AG04450 (cell line): Measurements from ENCODE around the gene GSTA2. TPM values are rescaled to one million over a fixed set of nuclear protein-coding genes. Genes with fewer than 3 reads are reported as not detected.

ENCODE experiments used
- CTCF ChIA-PET: fragments of 300-600, 350-600 bp; formaldehyde crosslinking; extraction: SDS; loops from one replicate; lab custom pipeline; 2022; ENCODE audit warnings: antibody characterized with exemption, inconsistent platforms; lab: Charles Lee
- POLR2A ChIA-PET: fragments of 350-600 bp; formaldehyde crosslinking; extraction: SDS; loops from one replicate; lab custom pipeline; 2021; ENCODE audit warnings: antibody characterized with exemption, inconsistent platforms; lab: Yijun Ruan, JAX
- DNase-seq: peaks from one replicate; pipeline ENCODE4 v3.0.0-alpha.2; 2011; ENCODE audit warnings: low read depth, low spot score
- H3K27ac ChIP-seq: one replicate; pipeline ENCODE4 v1.5.1; 2012; ENCODE audit warnings: low read depth, low read length, control low read depth
- H3K27me3 ChIP-seq: one replicate; pipeline ENCODE4 v1.6.0; 2012; ENCODE audit warnings: low read length; ENCODE audit not compliant: control insufficient read depth, insufficient read depth
- H3K4me3 ChIP-seq: 2 replicates; pipeline ENCODE4 v1.5.1; 2011; ENCODE audit warnings: mild to moderate bottlenecking, low read depth, low read length, control low read depth
- H3K9me3 ChIP-seq: 2 replicates; pipeline ENCODE4 v1.5.1; 2012; ENCODE audit warnings: low read length; ENCODE audit not compliant: control insufficient read depth, insufficient read depth
- polyA plus RNA-seq: library from polyadenylated mRNA; depleted of rRNA; stranded (reverse); fragments of >200 nt; gene quantifications from 2 replicates; pipeline ENCODE4 v1.2.3, GENCODE V29; 2011
- TF ChIP-seq, protein P1 (sequence below): IDR thresholded peaks from 2 replicates; pipeline ENCODE4 v1.5.1; 2011; ENCODE audit warnings: low read depth, low read length, control low read depth, inconsistent platforms

GSTA2 gene
- polyA plus RNA-seq, 1 experiment: not detected

DNA sequence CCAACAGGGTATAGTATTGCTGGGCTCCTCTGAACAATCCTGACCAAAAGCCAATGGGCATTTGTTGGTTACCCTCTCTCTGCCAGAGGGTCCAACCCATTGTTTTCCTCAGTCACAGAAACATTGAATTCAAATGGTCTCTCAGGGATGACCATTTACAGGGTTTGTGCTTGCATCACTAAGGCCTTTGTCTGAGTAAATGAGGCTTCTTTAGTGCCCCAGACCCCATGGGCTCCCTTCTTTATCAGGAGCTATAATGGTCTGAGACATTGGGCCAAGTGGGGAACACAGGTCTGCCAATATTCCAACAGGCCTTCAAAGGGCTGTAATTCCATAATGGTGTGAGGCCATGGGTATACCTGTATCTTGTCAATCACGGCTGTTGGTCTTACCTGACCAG, 27.1 kb downstream of the GSTA2 start:
- no peak overlapping the region for H3K27ac ChIP-seq
- TF ChIP-seq, protein P1, sequence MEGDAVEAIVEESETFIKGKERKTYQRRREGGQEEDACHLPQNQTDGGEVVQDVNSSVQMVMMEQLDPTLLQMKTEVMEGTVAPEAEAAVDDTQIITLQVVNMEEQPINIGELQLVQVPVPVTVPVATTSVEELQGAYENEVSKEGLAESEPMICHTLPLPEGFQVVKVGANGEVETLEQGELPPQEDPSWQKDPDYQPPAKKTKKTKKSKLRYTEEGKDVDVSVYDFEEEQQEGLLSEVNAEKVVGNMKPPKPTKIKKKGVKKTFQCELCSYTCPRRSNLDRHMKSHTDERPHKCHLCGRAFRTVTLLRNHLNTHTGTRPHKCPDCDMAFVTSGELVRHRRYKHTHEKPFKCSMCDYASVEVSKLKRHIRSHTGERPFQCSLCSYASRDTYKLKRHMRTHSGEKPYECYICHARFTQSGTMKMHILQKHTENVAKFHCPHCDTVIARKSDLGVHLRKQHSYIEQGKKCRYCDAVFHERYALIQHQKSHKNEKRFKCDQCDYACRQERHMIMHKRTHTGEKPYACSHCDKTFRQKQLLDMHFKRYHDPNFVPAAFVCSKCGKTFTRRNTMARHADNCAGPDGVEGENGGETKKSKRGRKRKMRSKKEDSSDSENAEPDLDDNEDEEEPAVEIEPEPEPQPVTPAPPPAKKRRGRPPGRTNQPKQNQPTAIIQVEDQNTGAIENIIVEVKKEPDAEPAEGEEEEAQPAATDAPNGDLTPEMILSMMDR: no peak
- DNase-seq: no peak
- 0 out of 2 replicates have a peak, but pooled peaks cover 6% of the 10 kb centered on the region for H3K9me3 ChIP-seq
- H3K4me3 ChIP-seq: no peak overlapping the region
- peaks cover 9% of the 10 kb centered on the region for H3K27me3 ChIP-seq
- ChIA-PET POLR2A (no interaction called here), CTCF (no interaction called here)

DNA sequence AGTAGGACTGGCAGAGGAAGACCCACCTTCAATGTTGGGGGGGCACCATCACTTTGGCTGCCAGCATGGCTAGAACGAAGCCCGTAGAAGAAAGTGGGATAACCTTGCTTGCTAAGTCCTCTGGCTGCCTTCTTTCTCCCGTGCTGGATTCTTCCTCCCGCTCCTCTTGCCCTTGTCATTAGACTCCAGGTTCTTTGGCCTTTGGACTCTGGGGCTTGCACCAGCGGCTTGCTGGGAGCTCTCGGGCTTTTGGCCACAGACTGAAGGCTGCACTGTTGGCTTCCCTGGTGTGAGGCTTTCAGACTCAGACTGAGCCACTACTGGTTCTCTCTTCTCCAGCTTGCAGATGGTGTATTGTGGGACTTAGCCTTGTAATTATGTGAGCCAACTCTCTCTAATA, 28.2 kb downstream of the GSTA2 start:
- Histone ChIP-seq H3K27ac (no peak overlapping the region), H3K27me3 (peaks cover 7% of the 10 kb centered on the region), H3K9me3 (no peaks in the 10 kb centered on the region), H3K4me3 (no peak overlapping the region)
- DNase-seq: no peak
- TF ChIP-seq, protein P1: no peak
- ChIA-PET CTCF (no interaction called here), POLR2A (no interaction called here)

DNA sequence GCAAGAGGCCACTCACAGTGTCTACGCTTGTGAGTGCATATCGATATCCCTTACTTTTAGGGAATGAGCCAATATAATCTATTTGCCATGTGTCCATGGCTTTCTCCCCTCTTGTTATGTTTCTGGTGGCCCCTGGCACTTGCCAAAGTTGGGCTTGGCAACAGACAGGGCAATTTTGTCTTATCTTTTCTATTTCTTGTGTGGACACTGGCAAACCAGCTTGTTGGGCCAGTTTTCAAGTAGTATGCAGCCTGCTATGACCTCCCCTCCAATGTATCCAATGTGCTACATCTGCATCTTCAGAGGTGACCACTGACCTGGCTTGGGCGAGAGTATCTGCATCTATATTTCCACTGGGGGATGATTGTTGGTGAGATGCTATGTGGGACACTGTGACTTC, 29.2 kb downstream of the GSTA2 start:
- POLR2A ChIA-PET: no interaction called here
- H3K9me3 ChIP-seq: no peaks in the 10 kb centered on the region
- no peak overlapping the region for H3K4me3 ChIP-seq
- no peak for DNase-seq
- no peak overlapping the region for H3K27ac ChIP-seq
- TF ChIP-seq, protein P1: no peak
- CTCF ChIA-PET: interaction anchor here (1.0 to 2.0 kb wide), 2 partner anchors 10 to 327 kb away, joined by 3 to 5 read pairs; no protein-coding TSS in a partner anchor
- peaks cover 7% of the 10 kb centered on the region for H3K27me3 ChIP-seq

DNA sequence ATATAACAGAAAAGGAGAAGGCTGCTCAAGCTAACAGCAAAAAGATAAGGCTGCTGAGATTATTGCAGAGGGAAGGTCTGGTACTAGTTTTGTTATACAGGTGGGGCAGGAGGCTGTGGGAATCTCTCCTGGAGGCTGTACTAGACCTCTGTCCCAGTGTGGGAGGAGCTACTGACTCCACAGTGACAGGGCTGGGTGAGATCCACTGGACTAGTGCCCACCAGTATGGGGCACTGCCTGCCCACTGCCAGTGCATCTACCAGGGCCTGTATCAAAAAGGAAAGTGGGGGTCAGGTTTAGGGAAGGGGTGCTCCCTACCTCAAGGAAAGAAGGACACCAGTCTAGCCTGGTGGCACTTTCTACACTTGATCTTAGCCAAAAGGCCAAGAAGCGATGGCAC, 30.1 kb downstream of the GSTA2 start:
- Histone ChIP-seq H3K27ac (no peak overlapping the region), H3K27me3 (peaks cover 7% of the 10 kb centered on the region), H3K4me3 (no peak overlapping the region), H3K9me3 (no peaks in the 10 kb centered on the region)
- TF ChIP-seq, protein P1: no peak
- POLR2A ChIA-PET: no interaction called here
- DNase-seq: no peak
- CTCF ChIA-PET: interaction anchor here (2.0 kb wide), 1 partner anchor 9 kb away, joined by 5 read pairs; no protein-coding TSS in a partner anchor

DNA sequence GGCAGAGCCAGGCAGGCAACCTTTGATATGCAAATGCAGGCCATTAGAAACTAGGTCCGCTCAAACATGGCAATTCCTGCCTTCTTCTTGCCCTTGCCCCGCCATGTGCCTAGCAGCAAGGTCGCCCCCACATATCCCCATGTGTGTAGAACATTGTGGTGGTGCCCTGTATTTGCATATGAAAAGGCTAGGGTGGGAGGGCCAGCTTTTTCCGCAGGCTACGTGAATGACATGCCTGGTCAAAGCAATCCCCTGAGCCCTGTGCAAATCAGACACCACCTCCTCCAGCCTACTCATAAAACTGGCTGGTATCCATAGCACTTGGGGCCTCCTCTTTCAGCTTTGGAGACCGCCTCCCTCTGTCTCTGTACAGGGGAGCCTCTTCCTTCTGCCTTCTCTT, 31.6 kb downstream of the GSTA2 start:
- Histone ChIP-seq H3K27me3 (peaks cover 7% of the 10 kb centered on the region), H3K4me3 (no peak overlapping the region), H3K9me3 (no peaks in the 10 kb centered on the region), H3K27ac (no peak overlapping the region)
- CTCF ChIA-PET: no interaction called here
- no peak for DNase-seq
- TF ChIP-seq, protein P1: no peak
- POLR2A ChIA-PET: no interaction called here
